CD4-positive, alpha-beta T cell (primary cell): Measurements from ENCODE around the gene BABAM2. TPM values are rescaled to one million over a fixed set of nuclear protein-coding genes. Genes with fewer than 3 reads are reported as not detected.
"Not testable (repeated sequence)": the region's sequence is repeated elsewhere in the genome, so short reads cannot be mapped to it uniquely, and the experiment has no call there.

Experiments
- ATAC-seq: fragments of 200-7000 bp; cut with Tn5 transposase; one replicate; pipeline ENCODE4 v1.10.0; 2022; ENCODE audit warnings: mild to moderate bottlenecking; ENCODE audit not compliant: poor library complexity
- CTCF ChIA-PET: fragments of 350-600 bp; sonication (Branson Sonifier 250); formaldehyde crosslinking; loops from one replicate; lab custom pipeline; 2021; ENCODE audit warnings: antibody characterized with exemption, inconsistent platforms; lab: Charles Lee
- POLR2A ChIA-PET: fragments of 350-600 bp; sonication (Branson Sonifier 250); formaldehyde crosslinking; loops from one replicate; lab custom pipeline; 2021; ENCODE audit warnings: antibody characterized with exemption, inconsistent platforms; lab: Charles Lee
- DNase-seq, 14 experiments: peaks; one replicate each; pipeline ENCODE4 v3.0.0-alpha.2; 2013 to 2020; ENCODE audit warnings: mixed read lengths in 2 of 14
- H3K27ac ChIP-seq, 2 donors: one replicate each; pipeline versions ENCODE4 v1.5.1 to v1.7.0; 2013; ENCODE audit warnings: low read length in 2 of 2, low read depth in 1 of 2, mild to moderate bottlenecking in 1 of 2
- H3K27me3 ChIP-seq, 2 experiments: 1 replicate in 1 of 2; 2 replicates in 1 of 2; pipeline versions ENCODE4 v1.6.1 to v1.7.0; 2013; ENCODE audit warnings: low read length in 2 of 2, control low read depth in 1 of 2, mild to moderate bottlenecking in 1 of 2, moderate library complexity in 1 of 2; ENCODE audit not compliant: insufficient read depth in 2 of 2, control insufficient read depth in 1 of 2
- H3K36me3 ChIP-seq: one replicate; pipeline ENCODE4 v1.6.1; 2013; ENCODE audit warnings: low read length, control low read depth; ENCODE audit not compliant: insufficient read depth
- H3K4me1 ChIP-seq: one replicate; pipeline ENCODE4 v1.6.1; 2013; ENCODE audit warnings: low read length, control low read depth; ENCODE audit not compliant: insufficient read depth
- H3K4me3 ChIP-seq: one replicate; pipeline ENCODE4 v1.5.1; 2013; ENCODE audit warnings: mild to moderate bottlenecking, low read length, moderate library complexity
- H3K9me3 ChIP-seq, 2 experiments: 1 replicate in 1 of 2; 2 replicates in 1 of 2; pipeline versions ENCODE4 v1.6.1 to v1.7.0; 2013; ENCODE audit warnings: low read length in 2 of 2, mild to moderate bottlenecking in 2 of 2, control low read depth in 1 of 2, moderate library complexity in 1 of 2; ENCODE audit not compliant: control insufficient read depth in 1 of 2, insufficient read depth in 1 of 2
- H3K27ac Mint-ChIP-seq: one replicate; pipeline ENCODE4 v1.8.0; 2020; ENCODE audit warnings: mixed read lengths
- H3K27me3 Mint-ChIP-seq: one replicate; pipeline ENCODE4 v1.8.0; 2021; ENCODE audit warnings: mixed read lengths
- H3K36me3 Mint-ChIP-seq: one replicate; pipeline ENCODE4 v1.8.0; 2021; ENCODE audit warnings: low read depth, mixed read lengths
- H3K4me1 Mint-ChIP-seq: one replicate; pipeline ENCODE4 v1.8.0; 2021; ENCODE audit warnings: low read depth, mixed read lengths
- H3K4me3 Mint-ChIP-seq: one replicate; pipeline ENCODE4 v1.8.0; 2020; ENCODE audit warnings: mild to moderate bottlenecking, mixed read lengths
- H3K9me3 Mint-ChIP-seq: one replicate; pipeline ENCODE4 v1.8.0; 2020; ENCODE audit warnings: mixed read lengths
- intact Hi-C, 2 experiments: fragments of 100-400 bp; cut with DNase I in 1 of 2; cut with micrococcal nuclease in 1 of 2; formaldehyde crosslinking; loops; one replicate each; pipeline versions ENCODE4 v1.15.1 to v1.9.0; 2023 to 2025; cut with DNase I, micrococcal nuclease
- total RNA-seq, 174 experiments: library from RNA in 2 of 174; stranded (reverse) in 2 of 174; gene quantifications; one replicate each; pipeline ENCODE4 v1.2.3 and lab custom pipeline; 2021 to 2026
- TF ChIP-seq, protein P1 (sequence below): fragments of 200-600 bp; IDR thresholded peaks from one replicate; pipeline ENCODE4 v1.8.0; 2022; ENCODE audit warnings: antibody characterized with exemption, mild to moderate bottlenecking

BABAM2 gene
- total RNA-seq, 2 experiments from 2014 or later = 29.2 to 32.8 TPM

DNA sequence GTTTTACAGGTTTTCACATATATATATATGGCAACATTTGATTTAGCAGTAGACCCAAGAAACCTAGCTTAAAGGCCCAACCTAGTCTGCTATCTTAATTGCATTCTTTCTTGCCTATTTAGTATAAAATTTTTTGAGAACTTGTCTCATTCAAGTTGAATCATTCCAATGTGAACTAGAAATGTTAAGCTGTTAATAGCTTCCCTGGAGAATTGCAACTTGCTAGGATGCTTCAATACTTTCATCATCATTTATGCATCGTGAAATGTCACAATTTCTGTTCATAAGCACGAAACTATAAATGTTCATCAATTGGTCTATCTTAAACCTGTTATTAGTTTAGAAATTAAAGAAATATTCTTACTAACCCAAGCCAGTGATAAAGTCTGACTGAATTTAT, 217.6 kb downstream of the BABAM2 start:
- no peak overlapping the region for H3K4me3 Mint-ChIP-seq
- Histone ChIP-seq H3K4me1 (no peaks in the 10 kb centered on the region), H3K27ac (no peak overlapping the region), H3K27me3 (no peaks in the 10 kb centered on the region), H3K9me3 (no peaks in the 10 kb centered on the region), H3K4me3 (no peak overlapping the region), H3K36me3 (no peaks in the 10 kb centered on the region)
- no peaks in the 10 kb centered on the region for H3K9me3 Mint-ChIP-seq
- POLR2A ChIA-PET = no interaction called here
- CTCF ChIA-PET = no interaction called here
- no peaks in the 10 kb centered on the region for H3K27me3 Mint-ChIP-seq
- no peak for ATAC-seq
- no peaks in the 10 kb centered on the region for H3K36me3 Mint-ChIP-seq
- intact Hi-C loops = no loop called here
- H3K27ac Mint-ChIP-seq = no peak overlapping the region
- H3K4me1 Mint-ChIP-seq = no peaks in the 10 kb centered on the region
- TF ChIP-seq, protein P1, sequence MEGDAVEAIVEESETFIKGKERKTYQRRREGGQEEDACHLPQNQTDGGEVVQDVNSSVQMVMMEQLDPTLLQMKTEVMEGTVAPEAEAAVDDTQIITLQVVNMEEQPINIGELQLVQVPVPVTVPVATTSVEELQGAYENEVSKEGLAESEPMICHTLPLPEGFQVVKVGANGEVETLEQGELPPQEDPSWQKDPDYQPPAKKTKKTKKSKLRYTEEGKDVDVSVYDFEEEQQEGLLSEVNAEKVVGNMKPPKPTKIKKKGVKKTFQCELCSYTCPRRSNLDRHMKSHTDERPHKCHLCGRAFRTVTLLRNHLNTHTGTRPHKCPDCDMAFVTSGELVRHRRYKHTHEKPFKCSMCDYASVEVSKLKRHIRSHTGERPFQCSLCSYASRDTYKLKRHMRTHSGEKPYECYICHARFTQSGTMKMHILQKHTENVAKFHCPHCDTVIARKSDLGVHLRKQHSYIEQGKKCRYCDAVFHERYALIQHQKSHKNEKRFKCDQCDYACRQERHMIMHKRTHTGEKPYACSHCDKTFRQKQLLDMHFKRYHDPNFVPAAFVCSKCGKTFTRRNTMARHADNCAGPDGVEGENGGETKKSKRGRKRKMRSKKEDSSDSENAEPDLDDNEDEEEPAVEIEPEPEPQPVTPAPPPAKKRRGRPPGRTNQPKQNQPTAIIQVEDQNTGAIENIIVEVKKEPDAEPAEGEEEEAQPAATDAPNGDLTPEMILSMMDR = no peak
- no peak for DNase-seq

DNA sequence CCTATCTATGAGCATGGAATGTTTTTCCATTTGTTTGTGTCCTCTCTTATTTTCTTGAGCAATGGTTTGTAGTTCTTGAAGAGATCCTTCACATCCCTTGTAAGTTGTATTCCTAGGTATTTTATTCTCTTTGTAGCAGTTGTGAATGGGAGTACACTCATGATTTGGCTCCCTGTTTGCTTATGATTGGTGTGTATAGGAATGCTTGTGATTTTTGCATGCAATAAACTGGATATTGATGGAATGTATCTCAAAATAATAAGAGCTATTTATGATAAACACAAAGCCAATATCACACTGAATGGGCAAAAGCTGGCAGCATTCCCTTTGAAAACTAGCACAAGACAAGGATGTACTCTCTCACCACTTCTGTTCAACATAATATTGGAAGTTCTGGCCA, 223.2 kb downstream of the BABAM2 start:
- intact Hi-C loops = not testable (repeated sequence)

DNA sequence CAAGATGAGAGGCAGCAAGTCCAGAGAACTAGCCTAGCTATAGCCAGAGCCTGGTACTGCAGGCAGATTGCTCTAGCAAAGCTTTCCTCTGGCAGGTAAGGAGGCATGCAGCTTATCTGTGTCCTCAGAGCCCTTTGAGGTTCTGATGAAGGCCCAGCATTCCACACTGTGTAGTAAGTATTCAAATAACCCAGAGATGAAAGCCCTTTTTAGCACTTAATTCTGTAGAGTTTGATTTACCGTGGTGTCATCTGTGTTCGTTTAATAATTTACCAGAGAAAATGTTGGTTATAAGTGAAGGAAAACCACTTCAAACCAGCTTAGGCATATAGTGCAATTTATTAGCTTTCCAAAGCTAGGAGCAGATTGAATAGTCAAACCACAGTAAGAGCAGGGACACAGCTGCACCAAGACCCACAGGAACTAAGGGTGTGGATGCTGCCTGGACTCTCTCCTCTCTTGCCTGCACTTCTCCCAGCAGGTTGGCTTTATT, 226.6 kb downstream of the BABAM2 start:
- Mint-ChIP-seq H3K9me3 (no peaks in the 10 kb centered on the region), H3K27ac (no peak overlapping the region), H3K27me3 (no peaks in the 10 kb centered on the region), H3K4me3 (no peak overlapping the region), H3K4me1 (no peaks in the 10 kb centered on the region), H3K36me3 (no peaks in the 10 kb centered on the region)
- Histone ChIP-seq H3K36me3 (no peaks in the 10 kb centered on the region), H3K27me3 (no peaks in the 10 kb centered on the region), H3K4me1 (no peaks in the 10 kb centered on the region), H3K4me3 (no peak overlapping the region), H3K9me3 (no peaks in the 10 kb centered on the region), H3K27ac (no peak overlapping the region)
- DNase-seq (no peak), ATAC-seq (no peak)
- TF ChIP-seq, protein P1 = no peak
- ChIA-PET POLR2A (interaction anchor here (0.7 kb wide), 1 partner anchor 20 kb away, joined by 3 read pairs; no protein-coding TSS in a partner anchor), CTCF (interaction anchor here (0.6 to 0.8 kb wide), 2 partner anchors 22 to 413 kb away, joined by 3 to 4 read pairs; no protein-coding TSS in a partner anchor)
- intact Hi-C loops = no loop called here

More for the DNA sequence above, 223.2 kb downstream of the BABAM2 start:
- H3K27ac Mint-ChIP-seq, DNase-seq, POLR2A ChIA-PET, H3K4me1 Mint-ChIP-seq, H3K4me3 ChIP-seq, H3K9me3 ChIP-seq, H3K4me3 Mint-ChIP-seq, H3K36me3 Mint-ChIP-seq, CTCF ChIA-PET, H3K4me1 ChIP-seq, H3K9me3 Mint-ChIP-seq, H3K27me3 ChIP-seq, H3K27ac ChIP-seq, H3K27me3 Mint-ChIP-seq, H3K36me3 ChIP-seq, ATAC-seq: not testable (repeated sequence)

DNA sequence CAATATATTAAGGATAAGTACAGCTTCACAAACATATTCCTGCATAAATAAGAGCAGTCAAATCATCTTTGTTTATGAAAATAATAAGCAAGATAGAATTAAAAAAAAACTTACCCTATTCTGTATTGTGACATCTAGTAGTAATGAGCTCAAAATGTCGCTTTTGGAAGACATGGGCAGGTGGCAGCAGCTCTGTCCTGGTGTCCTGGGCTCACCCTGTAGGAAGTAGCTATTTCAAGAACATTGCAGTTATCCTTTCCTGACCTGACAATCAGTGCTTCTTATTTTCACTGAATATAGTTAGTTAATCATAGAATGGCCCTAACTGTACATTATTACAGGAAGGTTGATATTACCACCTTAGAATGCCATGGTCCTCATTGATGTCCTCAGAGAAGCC, 229.1 kb downstream of the BABAM2 start:
- no peak overlapping the region for H3K27ac Mint-ChIP-seq
- Histone ChIP-seq H3K9me3 (no peaks in the 10 kb centered on the region), H3K27me3 (no peaks in the 10 kb centered on the region), H3K27ac (no peak overlapping the region), H3K4me3 (no peak overlapping the region), H3K4me1 (no peaks in the 10 kb centered on the region), H3K36me3 (no peaks in the 10 kb centered on the region)
- ATAC-seq (no peak), DNase-seq (no peak)
- TF ChIP-seq, protein P1 = no peak
- no peak overlapping the region for H3K4me3 Mint-ChIP-seq
- ChIA-PET CTCF (no interaction called here), POLR2A (no interaction called here)
- no peaks in the 10 kb centered on the region for H3K4me1 Mint-ChIP-seq
- no peaks in the 10 kb centered on the region for H3K36me3 Mint-ChIP-seq
- no peaks in the 10 kb centered on the region for H3K9me3 Mint-ChIP-seq
- H3K27me3 Mint-ChIP-seq = no peaks in the 10 kb centered on the region
- intact Hi-C loops = no loop called here
